ENCODE results near the gene ELMO3.

Gene ELMO3, protein sequence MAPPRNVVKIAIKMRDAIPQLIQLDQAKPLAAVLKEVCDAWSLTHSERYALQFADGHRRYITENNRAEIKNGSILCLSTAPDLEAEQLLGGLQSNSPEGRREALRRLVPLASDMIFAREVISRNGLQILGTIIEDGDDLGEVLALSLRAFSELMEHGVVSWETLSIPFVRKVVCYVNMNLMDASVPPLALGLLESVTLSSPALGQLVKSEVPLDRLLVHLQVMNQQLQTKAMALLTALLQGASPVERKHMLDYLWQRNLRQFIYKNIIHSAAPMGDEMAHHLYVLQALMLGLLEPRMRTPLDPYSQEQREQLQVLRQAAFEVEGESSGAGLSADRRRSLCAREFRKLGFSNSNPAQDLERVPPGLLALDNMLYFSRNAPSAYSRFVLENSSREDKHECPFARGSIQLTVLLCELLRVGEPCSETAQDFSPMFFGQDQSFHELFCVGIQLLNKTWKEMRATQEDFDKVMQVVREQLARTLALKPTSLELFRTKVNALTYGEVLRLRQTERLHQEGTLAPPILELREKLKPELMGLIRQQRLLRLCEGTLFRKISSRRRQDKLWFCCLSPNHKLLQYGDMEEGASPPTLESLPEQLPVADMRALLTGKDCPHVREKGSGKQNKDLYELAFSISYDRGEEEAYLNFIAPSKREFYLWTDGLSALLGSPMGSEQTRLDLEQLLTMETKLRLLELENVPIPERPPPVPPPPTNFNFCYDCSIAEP

DNA sequence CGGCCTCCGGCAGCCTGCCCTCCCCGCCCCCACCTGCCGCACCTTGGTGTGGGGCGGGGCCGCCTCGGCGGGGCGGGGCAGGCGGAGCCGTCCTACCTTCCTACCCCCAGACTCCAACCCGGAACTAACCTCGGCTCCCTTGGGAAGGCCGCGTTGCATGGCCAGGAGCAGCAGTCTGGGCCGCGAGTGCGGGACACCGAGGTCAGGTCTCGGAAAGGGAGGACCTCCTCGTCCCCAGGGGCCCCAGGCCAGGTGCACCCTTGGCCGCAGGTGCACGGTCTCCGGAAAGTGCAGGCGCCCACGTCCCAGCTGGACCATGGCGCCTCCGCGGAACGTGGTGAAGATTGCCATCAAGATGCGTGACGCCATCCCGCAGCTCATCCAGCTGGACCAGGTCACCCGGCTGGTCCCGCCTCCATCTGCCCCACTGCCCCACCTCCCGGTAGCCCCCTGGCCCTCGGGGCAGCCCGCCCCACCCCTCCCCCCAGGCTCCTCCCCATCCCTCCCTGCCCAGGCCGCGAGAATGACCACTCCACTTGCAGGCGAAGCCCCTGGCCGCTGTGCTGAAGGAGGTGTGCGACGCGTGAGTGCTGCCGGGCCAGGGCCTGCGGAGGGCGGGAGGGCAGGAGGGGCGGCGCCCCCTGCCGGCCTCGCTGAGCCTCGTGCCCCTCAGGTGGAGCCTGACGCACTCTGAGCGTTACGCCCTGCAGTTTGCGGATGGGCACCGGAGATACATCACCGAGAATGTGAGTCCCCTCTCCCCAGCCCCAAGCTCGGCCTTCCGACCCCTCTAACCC is at the start of gene ELMO3:
Gene ELMO3 (plus strand): TSS at position 121 of the 797 bp plus-strand sequence. CDS start 196 bp downstream, at position 317.
- no peak for DNase-seq

DNA sequence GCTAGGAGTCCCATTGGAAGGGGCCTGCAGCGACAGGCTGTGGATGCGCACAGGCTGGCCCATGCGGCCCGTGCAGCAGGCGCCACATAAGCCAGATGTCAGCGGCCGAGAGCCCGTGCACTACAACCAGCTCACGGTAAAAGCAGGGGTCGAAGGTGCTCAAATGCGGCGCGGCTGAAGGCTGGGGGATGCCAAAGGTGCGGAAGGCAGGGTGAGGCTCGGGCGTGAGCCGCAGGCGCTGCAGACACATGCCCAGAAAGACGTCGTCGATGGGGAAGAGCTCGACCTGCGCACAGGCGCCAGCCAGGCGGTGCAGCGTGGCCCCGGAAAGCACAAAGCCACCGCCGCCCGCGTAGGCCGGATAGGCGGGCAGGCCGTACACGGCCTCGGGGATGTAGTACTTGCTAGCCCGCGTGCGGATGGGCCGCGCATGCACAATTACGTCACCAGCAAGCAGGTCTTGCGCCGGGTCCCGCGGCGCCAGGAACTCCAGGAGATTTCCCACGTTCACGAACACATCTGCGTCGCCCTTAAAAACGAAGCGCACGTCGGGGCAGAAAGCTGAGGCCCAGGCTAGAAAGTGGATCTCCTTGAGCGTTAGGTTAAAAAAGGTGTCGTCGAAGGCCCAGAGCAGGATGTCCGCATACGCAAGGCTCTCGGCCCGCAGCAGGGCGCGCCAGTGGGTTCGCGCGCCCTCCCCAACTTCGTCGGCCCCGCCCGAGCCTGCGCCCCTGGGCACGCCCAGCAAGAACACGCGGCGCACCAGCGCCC is 49.5 kb upstream of the ELMO3 start:
- DNase-seq, result no peak

DNA sequence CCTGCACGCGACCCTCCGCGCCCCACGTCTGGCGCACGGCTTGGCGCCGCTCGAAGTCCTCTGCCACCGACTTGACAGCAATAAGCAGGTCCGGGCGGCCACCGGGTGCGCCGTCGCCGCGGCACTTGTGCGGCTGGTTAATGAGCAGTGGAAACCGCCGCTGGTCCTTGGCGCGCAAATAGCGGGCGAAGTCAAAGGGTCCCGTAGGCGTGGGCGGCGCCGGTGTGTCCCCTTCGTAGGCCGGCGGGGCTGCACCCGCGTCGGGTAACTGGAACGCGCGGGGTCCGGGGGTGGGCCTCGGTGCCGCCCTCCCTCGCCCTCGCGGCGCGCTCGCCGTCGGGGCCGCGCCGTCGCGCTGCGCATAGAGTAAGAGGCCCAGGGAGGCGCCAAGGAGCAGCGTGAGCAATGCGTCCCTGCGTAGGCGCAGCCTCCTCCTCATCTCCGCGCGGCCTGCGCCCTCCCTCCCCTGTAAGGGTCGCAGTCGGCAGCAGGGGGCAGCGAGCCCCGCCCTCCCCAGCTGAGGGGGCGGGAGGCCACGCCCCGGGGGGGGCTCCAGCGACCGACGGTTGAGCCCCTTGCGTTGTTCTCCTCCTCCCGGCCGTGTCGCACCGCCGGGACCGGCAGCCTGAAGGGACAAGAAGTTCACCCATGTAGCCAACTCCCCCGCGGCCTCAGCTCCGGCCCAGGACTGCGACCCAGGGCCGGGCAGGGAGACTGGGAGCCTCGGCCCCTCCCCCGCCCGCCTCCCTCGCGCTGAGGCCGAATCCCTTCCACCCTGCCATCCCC is 48.7 kb upstream of the ELMO3 start:
- DNase-seq, result peak; percentile 57

DNA sequence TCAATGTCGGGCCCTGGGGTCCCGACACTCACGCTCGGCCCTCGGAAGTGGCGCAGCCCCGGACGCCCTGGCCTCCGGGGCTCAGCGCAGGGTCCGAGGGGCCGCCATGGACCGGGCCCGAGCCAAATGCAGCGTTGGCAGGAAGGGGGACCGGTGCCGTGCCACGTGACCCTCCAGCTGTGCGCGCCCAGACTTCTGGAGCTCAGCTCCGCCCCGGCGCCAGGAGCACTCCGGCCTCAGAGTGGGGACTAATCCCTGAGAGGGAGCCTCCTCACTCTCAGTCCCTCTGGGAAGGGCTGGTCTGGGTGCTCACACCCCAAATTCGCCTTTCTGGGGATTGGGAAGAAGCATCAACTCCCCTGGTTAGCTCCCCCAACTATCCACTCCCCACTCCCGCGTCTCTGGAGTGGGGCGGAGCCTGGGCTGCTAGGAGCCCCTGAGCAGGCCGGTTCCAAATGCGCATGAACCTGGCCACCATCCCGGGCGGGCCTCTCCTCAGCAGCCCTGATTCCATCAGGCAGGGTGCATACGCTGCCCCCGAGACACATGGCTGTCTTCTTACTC is 48.0 kb upstream of the ELMO3 start, which contains the start of gene B3GNT9:
Gene B3GNT9 (minus strand): TSS at position 166 of the 564 bp plus-strand sequence. CDS start 513 bp downstream, outside the sequence.
- peak; percentile 60 for DNase-seq

DNA sequence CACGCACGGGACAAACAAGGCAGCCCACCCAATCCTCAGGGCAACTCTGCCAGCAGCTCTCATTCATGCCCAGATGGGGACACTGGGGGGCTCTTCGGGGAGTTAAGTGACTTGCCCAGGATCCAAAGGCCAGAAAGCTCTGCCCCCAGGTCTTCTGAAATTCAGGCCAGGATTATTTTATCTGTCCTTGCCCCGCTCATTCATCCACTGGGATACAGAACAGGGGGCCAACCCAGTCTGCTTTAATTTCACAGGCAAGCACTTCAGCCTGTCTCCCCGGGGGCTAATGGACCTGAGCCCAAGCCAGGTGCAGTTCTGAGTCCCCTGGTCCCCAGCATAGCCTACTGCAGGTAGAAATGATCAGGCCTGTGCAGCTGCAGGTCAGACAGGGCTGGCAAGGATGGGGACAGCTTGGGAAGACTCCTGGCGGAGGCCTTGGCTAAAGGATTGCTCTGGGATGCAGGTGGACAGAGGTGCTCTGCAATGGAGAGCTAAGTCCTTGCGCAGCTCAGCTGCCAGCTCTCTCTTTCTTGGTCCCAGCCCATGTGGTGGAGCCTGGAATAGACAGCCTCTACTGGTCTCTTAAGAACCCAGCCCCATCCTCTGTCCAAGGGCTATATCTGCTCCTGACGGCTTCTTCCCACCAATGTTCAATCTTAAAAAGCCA is 47.4 kb upstream of the ELMO3 start:
- DNase-seq, result peak; percentile 25

DNA sequence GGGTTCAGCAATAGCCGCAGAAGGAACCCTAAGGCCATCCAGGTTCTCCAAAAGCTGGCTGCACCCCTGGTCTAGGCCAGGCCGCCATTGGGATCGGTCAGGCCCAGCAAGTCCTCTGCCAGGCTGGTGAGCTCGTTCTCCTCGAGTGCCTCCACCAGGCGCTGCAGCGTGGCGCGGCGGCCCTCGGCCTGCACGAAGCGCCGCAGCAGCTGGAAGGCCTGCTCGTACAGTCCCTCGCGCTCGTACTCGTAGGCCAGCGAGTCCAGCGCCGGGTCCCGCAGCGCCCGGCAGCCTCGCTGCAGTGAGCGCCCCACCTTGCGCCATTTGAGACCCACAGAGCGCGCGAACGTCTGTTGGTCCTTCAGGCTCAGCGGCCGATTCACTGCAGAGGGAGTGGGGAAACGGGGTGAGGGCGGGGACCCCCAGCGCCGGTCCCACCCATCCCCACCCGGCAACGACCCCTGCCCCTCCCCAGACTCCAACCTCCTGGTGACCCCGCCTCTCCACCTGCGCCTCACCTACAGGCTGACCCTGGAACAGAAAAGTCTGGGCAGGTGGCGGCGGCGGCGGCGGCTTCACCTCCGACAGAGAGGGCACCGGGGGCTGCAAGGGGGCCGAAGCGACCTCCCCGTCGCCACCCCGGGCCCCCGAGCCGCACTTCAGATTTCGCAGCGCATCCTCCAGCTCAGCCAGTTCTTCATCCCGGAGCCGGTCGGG is 44.2 kb upstream of the ELMO3 start:
- DNase-seq, result no peak

DNA sequence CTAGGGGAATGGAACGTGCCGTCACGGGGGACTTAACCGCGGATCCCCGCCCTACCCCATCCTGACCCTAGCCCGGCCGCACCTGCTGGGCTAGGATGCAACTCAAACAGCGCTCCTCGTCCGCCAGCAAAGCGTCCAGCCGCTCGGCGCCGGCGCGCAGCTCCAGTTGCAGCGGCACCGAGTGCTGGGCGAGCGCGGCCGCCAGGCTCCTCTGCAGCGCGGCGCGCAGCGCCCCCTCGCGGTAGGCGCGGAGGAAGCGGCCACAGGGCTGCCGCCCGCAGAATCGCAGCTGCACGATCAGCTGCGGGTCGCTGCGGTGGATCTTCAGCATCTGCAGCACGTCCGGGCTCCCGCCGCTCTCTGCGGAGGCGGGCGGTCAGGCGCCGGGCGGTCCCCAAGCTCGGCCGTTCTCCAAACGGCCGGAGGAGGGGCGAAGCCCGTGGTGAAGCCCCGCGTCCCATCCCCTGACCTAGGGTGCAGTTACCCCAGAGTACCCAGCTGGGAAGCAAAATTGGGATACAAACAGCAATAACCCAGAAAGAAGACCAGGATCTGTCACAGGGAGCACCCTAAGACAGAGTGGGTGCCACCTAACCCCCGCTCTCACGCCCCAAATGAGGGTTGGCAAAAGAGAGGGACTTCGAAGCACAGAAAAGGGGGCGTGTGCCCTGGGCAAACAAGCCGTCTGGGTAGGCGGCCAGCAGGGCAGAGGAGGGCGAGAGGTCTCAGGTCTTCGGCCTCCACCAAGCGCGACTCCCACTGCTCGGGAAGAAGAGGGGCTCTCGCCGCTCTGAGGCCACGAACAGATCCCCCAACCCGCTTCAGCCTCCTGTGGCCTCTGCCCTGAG is 43.4 kb upstream of the ELMO3 start:
- peak; percentile 60 for DNase-seq

DNA sequence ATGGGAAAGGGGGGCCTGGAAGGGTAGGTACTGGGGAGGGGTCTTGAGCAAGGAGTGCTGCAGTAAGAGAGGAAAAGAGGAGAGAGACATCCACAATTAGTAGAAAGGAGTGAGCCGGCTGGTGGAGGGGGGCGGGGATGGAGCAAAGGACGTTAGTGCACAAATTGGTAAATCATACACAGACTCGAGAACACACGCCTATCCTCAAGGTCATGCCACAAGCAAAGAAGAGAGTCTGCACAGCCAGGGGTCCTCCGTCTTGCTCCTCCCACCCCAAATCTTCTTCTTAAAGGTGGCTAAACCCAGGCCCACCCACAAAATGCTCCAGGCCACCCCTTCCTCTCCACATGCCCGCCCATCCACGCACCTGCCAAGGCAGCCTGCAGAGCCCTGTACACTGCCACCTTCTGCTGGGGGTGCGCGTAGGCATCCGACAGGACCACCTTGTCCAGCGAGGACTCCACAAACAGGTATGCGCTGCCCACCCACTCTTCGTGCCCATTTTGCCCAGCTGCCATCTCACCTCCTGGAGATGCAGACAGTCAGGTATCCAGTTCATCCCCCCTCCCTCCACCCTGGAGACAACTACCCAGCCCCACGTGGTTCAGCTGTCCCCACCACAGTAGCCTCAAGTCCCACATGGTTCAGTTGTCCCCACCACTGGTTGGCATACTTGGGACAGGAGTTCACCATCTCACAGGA is 42.6 kb upstream of the ELMO3 start:
- DNase-seq, result no peak

DNA sequence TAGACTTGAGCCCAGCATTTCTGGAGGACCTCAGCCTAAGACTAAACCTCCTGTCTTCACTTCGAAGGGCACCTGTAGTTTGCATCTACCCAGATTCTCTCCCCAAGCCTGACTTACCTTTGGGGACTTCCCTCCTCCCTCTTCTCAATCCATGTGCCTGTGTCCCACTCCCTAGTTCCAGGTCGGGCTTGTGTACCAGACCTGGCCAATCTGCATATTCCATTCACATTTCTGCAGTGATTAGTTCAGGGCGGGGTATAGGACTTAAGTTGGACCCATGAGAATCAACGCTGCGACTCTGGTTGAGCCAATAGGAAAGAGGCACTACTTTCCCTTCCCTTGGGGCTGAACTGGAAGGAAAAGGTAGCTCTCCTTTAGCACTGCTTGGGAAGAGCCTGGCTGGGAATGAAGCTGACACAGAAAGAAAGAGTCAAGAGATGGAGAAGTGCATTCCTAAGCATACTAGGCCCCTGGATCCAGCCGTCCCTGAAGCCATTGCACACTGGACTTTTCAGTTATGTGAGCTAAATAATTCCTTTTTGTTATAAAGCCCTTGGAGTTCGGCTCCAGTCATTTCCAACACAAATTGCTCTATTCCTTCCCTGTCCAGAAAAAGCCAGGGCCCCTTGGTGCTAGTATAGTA is 41.7 kb upstream of the ELMO3 start:
- DNase-seq, result no peak

DNA sequence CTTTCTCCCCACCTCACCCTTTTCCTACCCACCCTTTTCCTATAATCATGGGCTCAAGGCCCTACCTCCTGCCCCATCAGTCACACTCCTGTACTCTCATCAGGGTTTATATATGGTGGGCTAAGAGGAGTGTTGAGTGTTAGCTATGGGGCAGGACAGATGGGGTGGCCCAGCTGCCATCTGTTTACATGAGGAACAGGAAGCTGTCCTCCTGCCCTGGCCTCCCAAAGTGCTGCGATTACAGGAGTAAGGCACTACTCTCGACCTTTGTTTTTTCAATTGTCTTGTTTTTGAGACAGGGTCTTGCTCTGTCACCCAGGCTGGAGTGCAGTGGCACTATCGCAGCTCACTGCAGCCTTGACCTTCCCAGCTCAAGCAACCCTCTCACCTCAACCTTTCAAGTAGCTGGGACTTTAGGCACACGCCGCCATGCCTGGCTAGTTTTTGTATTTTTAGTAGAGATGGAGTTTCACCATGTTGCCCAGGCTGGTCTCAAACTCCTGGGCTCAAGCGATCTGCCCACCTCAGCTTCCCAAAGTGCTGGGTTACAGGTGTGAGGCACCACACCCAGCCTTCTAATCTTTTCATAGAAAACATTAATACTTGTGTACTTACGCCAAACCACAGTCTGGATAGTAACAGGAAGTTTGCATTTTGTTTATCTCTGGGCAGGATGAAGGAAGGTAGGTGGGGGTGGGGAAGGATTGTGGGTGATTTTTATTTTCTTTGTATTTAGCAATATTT is 40.9 kb upstream of the ELMO3 start:
- DNase-seq, result no peak

DNA sequence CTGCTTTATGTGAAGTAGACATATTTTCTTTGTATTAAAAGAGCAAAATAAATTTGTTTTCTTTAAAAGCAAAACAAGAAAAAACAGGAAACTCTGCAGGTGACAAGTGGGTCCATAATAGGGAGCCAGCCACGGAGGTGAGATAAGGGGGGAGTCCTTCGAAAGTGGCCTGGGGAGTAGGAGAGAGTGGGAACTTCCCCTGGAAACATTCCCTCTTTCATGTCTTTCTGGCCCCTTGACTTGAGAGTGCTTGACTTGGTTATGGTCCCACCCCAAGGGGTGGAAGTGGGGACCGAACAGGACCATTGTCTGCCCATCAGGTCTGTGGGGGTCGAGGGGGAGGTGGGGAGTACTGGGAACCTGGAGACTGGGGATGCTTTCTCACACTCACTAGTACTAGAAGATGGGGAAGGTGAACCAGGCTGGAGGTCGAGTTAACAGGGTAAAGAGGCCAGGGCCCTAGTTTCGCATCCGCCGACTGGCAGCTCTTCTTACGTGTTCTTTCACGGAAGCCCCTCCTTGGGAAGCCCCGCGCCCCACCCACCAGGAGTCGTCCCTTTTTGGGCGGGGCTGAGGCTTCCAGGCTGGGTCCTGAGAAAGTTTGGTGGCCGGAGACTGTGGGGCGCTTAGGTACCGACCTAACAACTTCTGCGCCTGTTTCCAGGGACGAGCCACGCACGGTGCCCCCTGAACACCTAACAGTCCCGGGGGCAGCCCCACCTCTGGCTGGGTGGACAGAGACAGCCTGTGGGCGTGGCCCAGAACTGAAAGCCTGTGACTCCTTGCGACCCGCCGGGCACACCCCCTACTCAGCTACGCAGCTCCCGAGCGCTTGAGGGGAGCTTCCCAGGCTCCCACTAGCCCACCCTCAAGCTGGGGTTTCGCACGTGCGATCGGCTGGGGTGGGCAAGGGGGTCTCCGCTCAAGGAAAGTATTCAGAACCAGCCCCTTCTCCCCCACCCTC is 40.0 kb upstream of the ELMO3 start:
- peak; percentile 36 for DNase-seq

DNA sequence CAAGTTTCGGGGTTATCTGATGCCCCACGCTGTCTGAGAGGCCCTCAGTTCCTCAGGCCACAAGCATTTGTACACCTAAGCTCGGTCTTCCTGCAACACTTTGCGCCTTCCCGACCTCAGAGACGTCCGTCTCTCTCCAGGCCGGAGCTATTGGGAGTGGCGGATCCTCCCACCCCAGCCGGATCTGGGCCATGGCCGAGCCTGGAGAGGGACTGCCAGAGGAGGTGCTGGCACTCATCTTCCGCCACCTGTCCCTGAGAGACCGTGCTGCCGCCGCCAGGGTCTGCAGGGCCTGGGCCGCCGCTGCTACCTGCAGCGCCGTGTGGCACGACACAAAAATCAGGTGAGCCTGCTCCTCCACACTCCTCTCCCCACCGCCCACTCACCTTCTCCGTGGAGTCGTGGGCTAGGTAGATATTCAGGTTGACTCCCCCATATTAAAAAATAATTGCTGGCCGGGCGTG is 37.3 kb upstream of the ELMO3 start:
- no peak for DNase-seq

DNA sequence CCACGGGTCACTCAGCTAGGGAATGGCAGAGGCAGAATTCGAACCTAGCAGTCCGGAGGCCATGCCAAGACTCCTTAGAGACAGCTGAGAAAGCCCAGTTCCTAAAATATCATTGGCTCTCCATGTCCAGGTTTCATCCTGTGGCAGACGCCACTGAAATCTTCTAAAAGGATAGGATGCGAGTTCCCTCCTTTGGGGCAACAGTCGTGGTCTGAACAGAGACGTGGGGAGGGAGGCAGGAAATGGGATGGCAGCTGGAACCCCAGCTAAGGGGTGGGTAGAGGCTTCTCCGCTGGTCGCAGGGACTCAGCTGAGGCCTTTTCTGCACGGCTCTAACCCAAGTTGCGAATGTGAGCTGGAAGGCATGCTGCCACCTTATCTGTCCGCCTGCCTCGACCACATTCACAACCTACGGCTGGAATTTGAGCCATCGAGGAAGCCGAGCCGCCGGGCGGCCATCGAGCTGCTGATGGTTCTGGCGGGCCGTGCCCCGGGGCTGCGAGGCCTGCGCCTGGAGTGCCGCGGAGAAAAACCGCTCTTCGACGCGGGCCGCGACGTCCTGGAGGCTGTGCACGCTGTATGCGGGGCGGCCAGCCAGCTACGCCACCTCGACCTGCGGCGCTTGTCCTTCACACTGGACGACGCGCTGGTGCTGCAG is 36.3 kb upstream of the ELMO3 start:
- peak; percentile 41 for DNase-seq

DNA sequence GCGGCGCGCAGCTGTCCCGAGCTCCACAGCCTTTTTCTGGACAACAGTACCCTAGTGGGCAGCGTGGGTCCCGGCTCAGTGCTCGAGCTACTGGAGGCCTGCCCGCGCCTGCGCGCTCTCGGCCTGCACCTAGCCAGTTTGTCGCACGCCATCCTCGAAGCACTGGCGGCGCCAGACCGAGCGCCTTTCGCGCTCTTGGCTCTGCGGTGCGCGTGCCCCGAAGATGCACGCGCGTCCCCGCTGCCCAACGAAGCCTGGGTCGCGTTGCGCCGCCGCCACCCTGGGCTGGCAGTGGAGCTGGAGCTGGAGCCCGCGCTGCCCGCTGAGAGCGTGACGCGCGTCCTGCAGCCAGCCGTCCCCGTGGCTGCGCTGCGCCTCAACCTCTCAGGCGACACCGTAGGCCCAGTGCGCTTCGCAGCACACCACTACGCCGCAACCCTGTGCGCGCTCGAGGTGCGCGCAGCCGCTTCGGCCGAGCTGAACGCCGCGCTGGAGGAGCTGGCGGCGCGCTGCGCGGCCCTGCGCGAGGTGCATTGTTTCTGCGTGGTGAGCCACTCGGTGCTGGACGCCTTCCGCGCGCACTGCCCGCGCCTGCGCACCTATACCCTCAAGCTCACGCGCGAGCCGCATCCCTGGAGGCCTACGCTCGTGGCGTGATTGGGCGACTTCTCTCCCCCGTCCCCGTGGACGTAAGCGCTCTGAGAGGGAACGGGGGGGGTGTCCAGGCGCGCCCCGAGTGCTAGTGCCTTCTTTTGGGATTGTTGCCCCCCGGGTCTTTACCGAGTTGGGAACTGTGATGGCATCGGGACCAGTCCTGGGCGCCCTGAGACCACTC is 35.5 kb upstream of the ELMO3 start:
- peak; percentile 59 for DNase-seq
